Prostate gland (tissue), 2 donors: ENCODE results near the gene CCDC195.

ENCODE experiments used
- POLR2A ChIP-seq: fragments of 450-650 bp; IDR thresholded peaks from one replicate; pipeline ENCODE4 v1.6.1; 2016; ENCODE audit warnings: antibody characterized with exemption, mild to moderate bottlenecking
- POLR2AphosphoS5 ChIP-seq: sonication (generic); formaldehyde crosslinking; IDR thresholded peaks from one replicate; pipeline ENCODE4 v1.6.1; 2017; ENCODE audit warnings: antibody characterized with exemption
- TF ChIP-seq, protein P1 (sequence below), 4 experiments: fragments of 200-600 bp in 2 of 4; fragments of 450-650 bp in 2 of 4; sonication (generic) in 2 of 4; IDR thresholded peaks; 1 replicate in 3 of 4; 2 replicates in 1 of 4; pipeline ENCODE4 v1.5.1; 2016 to 2019; ENCODE audit warnings: antibody characterized with exemption in 4 of 4, mild to moderate bottlenecking in 2 of 4, moderate library complexity in 2 of 4

DNA sequence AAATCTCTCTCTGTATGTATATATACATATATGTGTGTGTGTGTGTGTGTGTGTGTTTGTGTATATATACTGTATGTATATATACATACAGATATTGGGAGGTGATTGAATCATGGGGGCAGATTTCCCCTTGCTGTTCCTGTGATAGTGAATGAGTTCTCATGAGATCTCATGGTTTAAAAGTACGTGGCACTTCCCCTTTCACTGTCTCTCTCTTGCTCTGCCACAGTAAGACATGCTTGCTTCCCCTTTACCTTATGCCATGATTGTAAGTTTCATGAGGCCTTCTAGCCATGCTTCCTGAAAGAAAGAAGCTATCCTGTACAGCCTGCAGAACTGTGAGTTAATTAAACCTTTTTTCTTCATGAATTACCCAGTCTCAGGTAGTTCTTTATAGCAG lies 18.8 kb upstream of the CCDC195 start:
- TF ChIP-seq, protein P1, sequence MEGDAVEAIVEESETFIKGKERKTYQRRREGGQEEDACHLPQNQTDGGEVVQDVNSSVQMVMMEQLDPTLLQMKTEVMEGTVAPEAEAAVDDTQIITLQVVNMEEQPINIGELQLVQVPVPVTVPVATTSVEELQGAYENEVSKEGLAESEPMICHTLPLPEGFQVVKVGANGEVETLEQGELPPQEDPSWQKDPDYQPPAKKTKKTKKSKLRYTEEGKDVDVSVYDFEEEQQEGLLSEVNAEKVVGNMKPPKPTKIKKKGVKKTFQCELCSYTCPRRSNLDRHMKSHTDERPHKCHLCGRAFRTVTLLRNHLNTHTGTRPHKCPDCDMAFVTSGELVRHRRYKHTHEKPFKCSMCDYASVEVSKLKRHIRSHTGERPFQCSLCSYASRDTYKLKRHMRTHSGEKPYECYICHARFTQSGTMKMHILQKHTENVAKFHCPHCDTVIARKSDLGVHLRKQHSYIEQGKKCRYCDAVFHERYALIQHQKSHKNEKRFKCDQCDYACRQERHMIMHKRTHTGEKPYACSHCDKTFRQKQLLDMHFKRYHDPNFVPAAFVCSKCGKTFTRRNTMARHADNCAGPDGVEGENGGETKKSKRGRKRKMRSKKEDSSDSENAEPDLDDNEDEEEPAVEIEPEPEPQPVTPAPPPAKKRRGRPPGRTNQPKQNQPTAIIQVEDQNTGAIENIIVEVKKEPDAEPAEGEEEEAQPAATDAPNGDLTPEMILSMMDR (IDR thresholded peaks at IDR 0.05), result no peak
- TF ChIP-seq POLR2A, result no peak
- no peak for TF ChIP-seq POLR2AphosphoS5
